GM13976 (cell line): Measurements from ENCODE around the gene CCT5.

Experiments
- DNase-seq: peaks from one replicate; pipeline ENCODE4 v3.0.0; 2012; ENCODE audit warnings: low spot score
- CTCF ChIP-seq: IDR thresholded peaks from 2 replicates; pipeline ENCODE4 v1.5.1; 2012; ENCODE audit warnings: borderline replicate concordance, mild to moderate bottlenecking; ENCODE audit not compliant: insufficient read depth; ENCODE audit errors: extremely low read depth, missing control alignments, control extremely low read depth
- in situ Hi-C: fragments of 300-500 bp; cut with MboI; formaldehyde crosslinking; loops from one replicate; pipeline ENCODE4 v1.12.0; 2022; ENCODE audit warnings: low sequenced_read_pairs, mixed read lengths, inconsistent platforms; ENCODE audit not compliant: unreplicated experiment

Gene CCT5

GRCh38 chr5:10303201-10303600, 53.1 kb downstream of the CCT5 start:
- in situ Hi-C loops, result no loop called here
- DNase-seq, result no peak
- TF ChIP-seq CTCF, result no peak

DNA sequence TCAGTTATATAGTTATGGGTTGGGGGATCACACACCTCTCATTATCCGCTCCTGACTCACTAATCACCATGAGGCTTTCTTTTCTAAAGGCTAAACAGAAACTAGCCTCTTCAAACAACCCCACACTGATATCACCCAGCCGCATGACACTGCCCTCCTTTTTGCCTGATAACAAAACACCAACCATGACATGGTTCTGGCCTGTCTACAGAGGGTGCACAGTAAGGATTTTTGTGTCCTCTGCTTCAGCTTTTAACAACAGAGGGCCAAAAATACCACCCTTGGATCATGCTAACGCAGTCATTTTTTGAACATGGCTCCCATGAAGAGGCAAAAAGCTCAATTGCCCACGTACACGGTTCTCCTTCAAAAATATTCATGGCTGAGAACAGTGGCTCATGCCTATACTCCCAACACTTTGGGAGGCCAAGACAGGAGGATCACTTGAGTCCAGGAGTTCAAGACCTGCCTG, 53.7 kb downstream of the CCT5 start:
- in situ Hi-C loops, result no loop called here
- no peak for DNase-seq
- no peak for TF ChIP-seq CTCF

GRCh38 chr5:10304932-10305331, 54.9 kb downstream of the CCT5 start:
- no peak for DNase-seq
- in situ Hi-C loops, result no loop called here
- no peak for TF ChIP-seq CTCF

DNA sequence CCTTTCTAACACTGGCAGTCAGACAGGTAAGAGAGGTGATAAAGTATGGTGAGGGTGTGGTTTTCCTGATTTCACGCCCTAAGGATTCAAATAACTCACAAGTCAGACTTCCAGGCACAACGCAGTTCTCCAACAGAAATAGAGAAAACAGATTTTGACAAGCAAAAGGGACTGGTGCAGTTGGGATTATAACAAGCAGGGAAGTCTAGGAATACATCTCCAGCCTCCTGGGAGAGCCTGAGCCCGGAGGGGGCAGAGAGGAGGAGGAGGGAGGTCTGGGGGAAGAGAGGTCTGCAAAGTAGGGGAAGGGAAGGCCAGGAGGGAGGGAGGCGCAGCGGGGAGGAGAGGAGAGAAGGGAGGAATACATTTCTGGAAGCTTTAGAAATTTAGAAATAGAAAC, 56.0 kb downstream of the CCT5 start:
- no peak for DNase-seq
- no peak for TF ChIP-seq CTCF
- in situ Hi-C loops, result no loop called here

DNA sequence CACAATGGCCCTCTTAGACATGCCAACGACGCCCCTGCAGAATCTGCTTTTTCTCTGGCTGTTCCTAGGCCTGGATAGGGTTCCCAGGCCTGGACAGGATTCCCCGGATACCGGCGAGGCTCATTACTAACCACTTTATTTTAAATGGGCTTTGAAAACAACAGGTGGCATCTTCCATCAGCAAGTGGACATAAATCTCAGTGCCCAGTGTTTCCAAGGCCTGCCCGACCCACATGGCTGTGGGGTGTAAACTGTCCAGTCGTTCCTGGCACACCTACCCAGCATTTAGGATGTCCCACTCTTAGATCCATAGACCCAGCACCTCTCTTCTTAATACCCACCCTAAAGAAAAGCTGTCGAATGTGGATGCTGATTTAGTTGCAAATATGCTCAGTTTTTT, 56.7 kb downstream of the CCT5 start:
- in situ Hi-C loops, result no loop called here
- no peak for TF ChIP-seq CTCF
- no peak for DNase-seq

DNA sequence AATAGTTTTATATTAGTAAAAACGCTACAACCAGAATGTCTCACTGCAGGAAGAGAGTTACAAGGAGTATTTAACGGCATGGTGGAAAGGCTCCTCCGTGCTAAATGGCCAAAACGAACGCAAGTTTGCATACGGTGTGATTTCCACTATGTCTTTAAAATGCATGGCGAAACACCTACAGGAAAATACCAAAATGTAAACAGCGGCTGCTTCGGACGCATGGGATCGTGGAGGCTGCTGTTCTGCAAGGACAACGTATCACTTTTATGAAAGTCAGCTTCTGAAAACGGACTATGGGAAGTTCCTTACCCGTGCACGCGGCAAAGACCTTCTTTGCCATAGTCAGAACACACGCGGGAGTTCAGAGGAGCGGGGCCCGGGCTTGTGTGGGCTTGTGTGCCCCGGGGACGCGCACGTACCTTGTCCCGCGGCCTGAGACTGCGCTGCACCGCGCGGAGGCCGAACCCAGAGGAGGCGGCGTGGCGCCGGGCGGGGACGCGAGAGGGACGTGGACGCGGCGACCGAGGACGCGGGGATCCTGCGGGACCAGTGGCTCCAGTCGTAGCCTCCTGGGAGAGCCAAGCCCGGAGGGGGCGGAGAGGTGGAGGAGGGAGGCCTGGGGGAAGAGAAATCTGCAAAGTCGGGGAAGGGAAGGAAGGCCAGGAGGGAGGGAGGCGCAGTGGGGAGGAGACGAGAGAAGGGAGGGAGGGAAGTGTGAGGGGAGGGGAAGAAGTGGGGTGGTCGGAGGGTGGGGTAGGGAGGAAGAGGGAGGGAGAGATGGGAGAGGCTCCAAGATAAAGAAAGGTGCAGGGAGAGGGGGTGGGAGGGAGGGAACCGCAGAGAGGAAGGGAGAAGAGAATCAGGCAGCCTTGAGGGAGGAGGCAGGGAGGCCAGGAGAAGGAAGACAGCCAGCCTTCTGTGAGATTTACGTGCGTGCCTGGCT, 57.4 kb downstream of the CCT5 start, which contains the start of gene CMBL:
Gene CMBL, minus strand, starts transcription at position 697 of the 943 bp plus-strand sequence. CDS start 17,140 bp downstream, outside the sequence.
- in situ Hi-C loops, result no loop called here
- TF ChIP-seq CTCF, result no peak
- peak; percentile 75 for DNase-seq
